HL-60 (cell line): Measurements from ENCODE around the gene LSM12.
"Not testable (repeated sequence)": the region's sequence is repeated elsewhere in the genome, so short reads cannot be mapped to it uniquely, and the experiment has no call there.

Experiments
- DNase-seq, 2 experiments: peaks; one replicate each; pipeline ENCODE4 v3.0.0-alpha.2; 2010 to 2020; ENCODE audit warnings: low read depth in 1 of 2, low spot score in 1 of 2
- H3K27ac ChIP-seq: fragments of 250-450 bp; sonication (Bioruptor Pico); replicated peaks from 2 replicates; pipeline ENCODE4 v1.5.1; 2020; ENCODE audit warnings: mild to moderate bottlenecking, moderate library complexity
- H3K27me3 ChIP-seq: fragments of 250-450 bp; sonication (Bioruptor Pico); 2 replicates; pipeline ENCODE4 v1.5.1; 2021; ENCODE audit warnings: mild to moderate bottlenecking, moderate library complexity; ENCODE audit not compliant: insufficient read depth, poor library complexity, severe bottlenecking
- H3K4me3 ChIP-seq: replicated peaks from 2 replicates; pipeline ENCODE4 v1.5.1; 2011; ENCODE audit warnings: mild to moderate bottlenecking, control low read depth, low read length; ENCODE audit not compliant: insufficient read depth
- GABPA ChIP-seq: IDR thresholded peaks from 2 replicates; pipeline ENCODE4 v1.6.1; 2012; ENCODE audit warnings: low read depth
- POLR2AphosphoS5 ChIP-seq: IDR thresholded peaks from 2 replicates; pipeline ENCODE4 v1.6.1; 2012; ENCODE audit warnings: low read depth
- SPI1 ChIP-seq: IDR thresholded peaks from 2 replicates; pipeline ENCODE4 v1.6.1; 2012; ENCODE audit warnings: low read depth, mild to moderate bottlenecking, borderline replicate concordance
- TF ChIP-seq, protein P1 (sequence below): IDR thresholded peaks from 2 replicates; pipeline ENCODE4 v1.6.1; 2012; ENCODE audit warnings: low read depth; ENCODE audit not compliant: insufficient replicate concordance
- TF ChIP-seq, protein P2 (sequence below): IDR thresholded peaks from one replicate; pipeline ENCODE4 v1.5.1; 2011; ENCODE audit warnings: low read length, control low read depth, inconsistent platforms; ENCODE audit not compliant: insufficient read depth

Gene LSM12

DNA sequence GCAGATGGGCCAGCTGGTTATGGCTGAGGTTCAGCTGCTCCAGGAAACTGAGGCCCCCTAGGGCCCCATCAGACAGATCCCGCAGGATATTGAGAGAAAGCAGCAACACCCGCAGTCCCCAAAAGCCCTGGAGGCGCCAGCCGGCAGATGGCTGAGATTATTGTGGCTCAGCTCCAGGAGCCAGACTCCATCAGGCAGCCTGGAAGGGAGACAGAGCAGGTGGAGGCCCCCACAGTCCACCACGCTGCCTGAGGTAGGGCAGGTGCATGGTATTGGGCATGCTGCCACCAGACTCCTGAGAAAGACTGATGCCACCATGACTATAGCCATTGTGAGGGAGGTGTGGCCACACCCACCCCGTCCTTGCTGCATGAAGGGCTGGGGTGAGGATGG, 42.2 kb downstream of the LSM12 start:
- TF ChIP-seq, protein P1, sequence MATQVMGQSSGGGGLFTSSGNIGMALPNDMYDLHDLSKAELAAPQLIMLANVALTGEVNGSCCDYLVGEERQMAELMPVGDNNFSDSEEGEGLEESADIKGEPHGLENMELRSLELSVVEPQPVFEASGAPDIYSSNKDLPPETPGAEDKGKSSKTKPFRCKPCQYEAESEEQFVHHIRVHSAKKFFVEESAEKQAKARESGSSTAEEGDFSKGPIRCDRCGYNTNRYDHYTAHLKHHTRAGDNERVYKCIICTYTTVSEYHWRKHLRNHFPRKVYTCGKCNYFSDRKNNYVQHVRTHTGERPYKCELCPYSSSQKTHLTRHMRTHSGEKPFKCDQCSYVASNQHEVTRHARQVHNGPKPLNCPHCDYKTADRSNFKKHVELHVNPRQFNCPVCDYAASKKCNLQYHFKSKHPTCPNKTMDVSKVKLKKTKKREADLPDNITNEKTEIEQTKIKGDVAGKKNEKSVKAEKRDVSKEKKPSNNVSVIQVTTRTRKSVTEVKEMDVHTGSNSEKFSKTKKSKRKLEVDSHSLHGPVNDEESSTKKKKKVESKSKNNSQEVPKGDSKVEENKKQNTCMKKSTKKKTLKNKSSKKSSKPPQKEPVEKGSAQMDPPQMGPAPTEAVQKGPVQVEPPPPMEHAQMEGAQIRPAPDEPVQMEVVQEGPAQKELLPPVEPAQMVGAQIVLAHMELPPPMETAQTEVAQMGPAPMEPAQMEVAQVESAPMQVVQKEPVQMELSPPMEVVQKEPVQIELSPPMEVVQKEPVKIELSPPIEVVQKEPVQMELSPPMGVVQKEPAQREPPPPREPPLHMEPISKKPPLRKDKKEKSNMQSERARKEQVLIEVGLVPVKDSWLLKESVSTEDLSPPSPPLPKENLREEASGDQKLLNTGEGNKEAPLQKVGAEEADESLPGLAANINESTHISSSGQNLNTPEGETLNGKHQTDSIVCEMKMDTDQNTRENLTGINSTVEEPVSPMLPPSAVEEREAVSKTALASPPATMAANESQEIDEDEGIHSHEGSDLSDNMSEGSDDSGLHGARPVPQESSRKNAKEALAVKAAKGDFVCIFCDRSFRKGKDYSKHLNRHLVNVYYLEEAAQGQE: no peak
- no peak for TF ChIP-seq POLR2AphosphoS5
- no peak for TF ChIP-seq SPI1
- no peak for TF ChIP-seq GABPA
- TF ChIP-seq, protein P2, sequence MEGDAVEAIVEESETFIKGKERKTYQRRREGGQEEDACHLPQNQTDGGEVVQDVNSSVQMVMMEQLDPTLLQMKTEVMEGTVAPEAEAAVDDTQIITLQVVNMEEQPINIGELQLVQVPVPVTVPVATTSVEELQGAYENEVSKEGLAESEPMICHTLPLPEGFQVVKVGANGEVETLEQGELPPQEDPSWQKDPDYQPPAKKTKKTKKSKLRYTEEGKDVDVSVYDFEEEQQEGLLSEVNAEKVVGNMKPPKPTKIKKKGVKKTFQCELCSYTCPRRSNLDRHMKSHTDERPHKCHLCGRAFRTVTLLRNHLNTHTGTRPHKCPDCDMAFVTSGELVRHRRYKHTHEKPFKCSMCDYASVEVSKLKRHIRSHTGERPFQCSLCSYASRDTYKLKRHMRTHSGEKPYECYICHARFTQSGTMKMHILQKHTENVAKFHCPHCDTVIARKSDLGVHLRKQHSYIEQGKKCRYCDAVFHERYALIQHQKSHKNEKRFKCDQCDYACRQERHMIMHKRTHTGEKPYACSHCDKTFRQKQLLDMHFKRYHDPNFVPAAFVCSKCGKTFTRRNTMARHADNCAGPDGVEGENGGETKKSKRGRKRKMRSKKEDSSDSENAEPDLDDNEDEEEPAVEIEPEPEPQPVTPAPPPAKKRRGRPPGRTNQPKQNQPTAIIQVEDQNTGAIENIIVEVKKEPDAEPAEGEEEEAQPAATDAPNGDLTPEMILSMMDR: no peak
- no peak for DNase-seq
- Histone ChIP-seq H3K27me3 (no peaks in the 10 kb centered on the region), H3K27ac (no peak overlapping the region), H3K4me3 (no peak overlapping the region)

DNA sequence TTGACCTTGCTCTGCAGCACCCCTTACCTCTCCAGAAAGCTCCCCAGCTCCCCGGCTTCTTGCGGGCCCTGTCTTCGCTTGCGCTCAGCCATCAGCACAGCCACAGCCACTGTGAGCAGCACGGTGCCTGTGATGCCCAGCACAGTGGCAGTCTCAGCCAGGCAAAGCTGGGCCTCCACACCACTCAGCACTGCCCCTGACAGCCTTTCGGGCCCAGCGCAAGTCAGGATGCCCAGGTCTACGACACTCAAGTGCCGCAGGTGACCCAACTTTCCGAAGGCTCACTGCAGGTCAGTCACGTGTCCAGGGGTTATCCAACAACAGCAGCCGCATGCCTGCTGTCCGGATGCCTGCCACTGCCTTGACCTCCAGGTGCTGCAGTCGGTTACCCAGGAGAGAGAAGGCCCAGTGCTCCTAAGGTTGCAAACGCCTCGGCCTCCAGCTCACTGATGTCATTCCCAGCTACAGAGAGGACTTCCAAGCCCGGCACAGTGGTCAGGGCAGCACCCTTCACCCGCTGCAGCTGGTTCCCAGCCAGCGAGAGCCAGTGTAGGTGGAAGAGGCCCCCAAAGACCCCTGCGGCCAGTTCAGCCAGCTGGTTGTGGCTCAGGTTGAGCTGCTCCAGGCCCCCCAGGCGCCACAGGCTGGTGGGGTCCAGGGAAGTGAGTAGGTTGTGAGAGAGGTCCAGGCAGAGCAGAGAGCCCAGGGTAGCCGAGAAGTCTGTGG, 42.8 kb downstream of the LSM12 start:
- no peaks in the 10 kb centered on the region for H3K27me3 ChIP-seq
- TF ChIP-seq, protein P1: no peak
- TF ChIP-seq, protein P2: no peak
- TF ChIP-seq SPI1: no peak
- TF ChIP-seq GABPA: no peak
- TF ChIP-seq POLR2AphosphoS5: no peak
- H3K4me3 ChIP-seq: no peak overlapping the region

DNA sequence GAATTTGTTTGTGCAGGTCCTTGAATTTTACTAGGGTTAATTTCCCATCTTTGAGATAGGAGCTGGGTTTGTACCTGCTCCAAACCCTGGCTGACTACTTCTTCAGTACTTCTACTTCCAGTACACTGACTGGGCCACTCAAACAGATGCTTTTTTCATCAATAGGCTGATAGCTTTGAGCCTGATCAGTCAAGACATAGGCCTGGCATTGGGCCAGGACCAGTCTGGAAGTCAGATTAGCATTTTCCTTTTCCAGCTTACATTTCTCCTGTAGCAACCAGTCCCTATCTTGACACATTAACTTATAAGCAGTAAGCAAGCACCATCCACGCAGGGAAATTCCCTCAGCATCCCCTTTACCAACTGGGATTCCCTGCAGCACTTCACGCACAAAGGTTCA, 44.2 kb downstream of the LSM12 start:
- H3K27ac ChIP-seq: no peak overlapping the region
- no peaks in the 10 kb centered on the region for H3K27me3 ChIP-seq
- H3K4me3 ChIP-seq: no peak overlapping the region
- no peak for DNase-seq
- TF ChIP-seq, protein P2: no peak
- TF ChIP-seq, protein P1: no peak
- TF ChIP-seq GABPA (no peak), SPI1 (no peak), POLR2AphosphoS5 (no peak)

More for the DNA sequence above, 42.8 kb downstream of the LSM12 start:
- DNase-seq: no peak
- no peak overlapping the region for H3K27ac ChIP-seq

DNA sequence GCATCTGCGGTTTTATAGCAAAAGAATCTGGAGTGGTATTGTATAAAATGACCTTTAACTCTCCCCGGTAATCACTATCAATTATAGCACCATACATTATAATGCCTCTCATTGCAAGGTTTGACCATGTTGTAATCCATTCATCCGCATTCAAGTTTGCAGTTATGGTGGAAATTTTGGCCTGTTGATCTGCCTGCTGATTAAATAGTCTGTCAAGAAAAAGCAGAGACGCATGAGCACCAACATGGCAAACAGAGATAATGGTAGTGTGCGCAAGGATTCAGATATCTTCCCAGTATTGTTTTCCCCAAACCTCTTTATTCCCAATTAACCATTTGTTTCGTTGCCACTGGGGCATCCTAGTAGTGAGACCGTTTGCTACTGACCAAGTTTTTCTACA, 45.2 kb downstream of the LSM12 start:
- not testable (repeated sequence) for DNase-seq, H3K4me3 ChIP-seq, H3K27me3 ChIP-seq, H3K27ac ChIP-seq
